ENCODE results near the gene ATAD2B. TPM values are rescaled to one million over a fixed set of nuclear protein-coding genes. Genes with fewer than 3 reads are reported as not detected.

The ATAD2B gene
- total RNA-seq: 50.7 TPM

DNA sequence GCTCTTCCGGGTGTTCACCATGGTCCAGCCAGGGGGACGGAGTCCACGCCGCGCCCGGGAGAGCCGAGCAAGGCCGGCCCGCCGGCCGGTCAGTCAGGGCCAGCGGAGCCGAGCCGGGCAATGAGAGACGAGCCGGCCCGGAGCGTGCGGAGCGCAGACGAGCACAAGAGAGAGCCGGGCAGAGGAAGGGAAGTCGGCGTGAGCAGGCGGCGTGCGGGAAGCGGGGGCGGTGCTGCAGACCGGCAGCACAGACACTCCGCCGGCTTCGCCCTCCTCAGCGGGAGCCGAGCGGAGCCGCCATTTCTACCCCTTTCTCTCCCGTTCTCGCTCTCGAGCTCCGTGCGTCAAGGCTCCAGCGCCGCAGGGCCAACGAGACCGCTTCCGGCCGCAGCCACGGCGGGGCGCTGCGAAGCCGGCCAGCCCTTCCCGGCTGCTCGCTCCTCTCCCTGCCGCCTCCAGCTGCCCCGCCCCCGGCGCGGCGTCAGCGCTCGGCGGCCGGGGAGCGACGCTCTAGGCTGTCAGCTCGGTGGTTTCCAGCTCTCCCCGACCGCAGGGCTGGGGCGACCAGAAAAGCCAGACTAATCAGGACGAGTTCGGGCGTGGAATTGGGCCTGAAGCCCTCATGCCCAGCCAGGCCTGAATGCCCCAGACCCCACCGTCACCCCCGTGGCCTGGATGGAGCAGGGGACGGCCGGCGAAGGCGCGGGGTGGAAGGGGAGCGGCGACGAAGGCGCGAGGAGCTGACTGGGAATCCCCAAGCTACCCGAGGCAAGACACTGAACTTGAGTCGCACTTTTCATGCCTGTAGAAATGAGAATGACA lies at the start of gene ATAD2B:
ATAD2B (minus strand) TSS at position 374 of the 822 bp plus-strand sequence; CDS start at position 21, 353 bp downstream.

GRCh38 chr2:23939987-23940717 lies 13.2 kb upstream of the ATAD2B start, which contains the start of gene UBXN2A:
Gene UBXN2A, plus strand, starts transcription at chr2:23940463. Its CDS starts 17,852 bp downstream, at chr2:23958315.

Other genes starting within 250 kb of the ATAD2B start
- gene UBXN2A, start 13.3 kb upstream of the ATAD2B start, total RNA-seq: 46.1 TPM
- 0.92 TPM for gene MFSD2B, start 83.0 kb upstream of the ATAD2B start, total RNA-seq
- 19.1 TPM for gene WDCP, start 120.3 kb upstream of the ATAD2B start, total RNA-seq
- 98.5 TPM for gene FKBP1B, start 122.6 kb upstream of the ATAD2B start, total RNA-seq
- gene SF3B6, start 149.2 kb upstream of the ATAD2B start, total RNA-seq: 83.3 TPM
- gene TP53I3, start 157.7 kb upstream of the ATAD2B start, total RNA-seq: 30.0 TPM
- 0.92 TPM for gene PFN4, start 196.2 kb upstream of the ATAD2B start, total RNA-seq
- gene FAM228B, start 196.3 kb upstream of the ATAD2B start, total RNA-seq: 79.1 TPM
- 1.2 TPM for gene FAM228A, start 247.9 kb upstream of the ATAD2B start, total RNA-seq

Measured in diencephalon (tissue), 1 donor.